Stimulated activated CD8-positive, alpha-beta memory T cell treated with anti-CD3 and anti-CD28 coated beads, Interleukin-12 subunit alpha, Interleukin-12 subunit beta, amount 100 ng/mL, for 4 hours (primary cell): ENCODE data around the gene C13orf42.

ENCODE experiments used
- DNase-seq: peaks from one replicate; pipeline ENCODE4 v3.0.0-alpha.2; 2020; ENCODE audit warnings: low read depth

The C13orf42 gene

DNA sequence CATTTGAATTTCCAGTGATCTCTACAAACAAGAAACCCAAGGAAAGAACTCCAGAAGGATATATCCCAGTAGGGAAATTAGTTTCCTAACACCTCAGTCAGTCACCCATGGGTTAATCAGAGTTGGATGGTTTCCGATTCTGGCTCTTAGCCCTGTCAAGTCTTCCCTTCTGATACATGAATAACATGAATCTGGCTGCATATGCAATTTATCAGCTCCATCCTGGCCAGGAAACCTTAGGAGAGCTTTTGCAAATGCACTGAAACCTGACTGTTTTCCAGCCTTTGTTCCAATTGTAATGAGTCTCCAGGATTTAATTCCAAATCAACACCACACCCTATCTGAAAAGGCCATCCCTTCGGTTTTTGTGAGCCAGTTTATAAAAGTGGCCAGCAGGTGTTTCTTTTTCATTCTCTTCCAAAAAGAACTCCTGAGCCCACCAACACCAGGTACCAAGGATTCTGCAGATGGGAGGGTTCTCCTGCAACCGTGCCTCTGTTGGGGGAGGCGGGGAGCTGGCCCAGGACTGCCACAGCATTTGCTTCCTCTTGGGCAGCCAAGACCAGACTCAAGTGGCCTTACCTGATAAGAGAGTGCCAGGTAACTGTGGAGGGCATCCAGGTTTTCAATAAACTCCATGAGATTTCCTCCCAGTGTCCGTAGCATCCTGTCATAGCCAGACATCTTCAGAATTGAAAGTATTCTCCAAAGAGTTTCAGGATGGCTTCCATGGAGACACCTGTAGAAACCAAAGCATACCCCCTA is 77.5 kb downstream of the C13orf42 start:
- DNase-seq, result no peak

DNA sequence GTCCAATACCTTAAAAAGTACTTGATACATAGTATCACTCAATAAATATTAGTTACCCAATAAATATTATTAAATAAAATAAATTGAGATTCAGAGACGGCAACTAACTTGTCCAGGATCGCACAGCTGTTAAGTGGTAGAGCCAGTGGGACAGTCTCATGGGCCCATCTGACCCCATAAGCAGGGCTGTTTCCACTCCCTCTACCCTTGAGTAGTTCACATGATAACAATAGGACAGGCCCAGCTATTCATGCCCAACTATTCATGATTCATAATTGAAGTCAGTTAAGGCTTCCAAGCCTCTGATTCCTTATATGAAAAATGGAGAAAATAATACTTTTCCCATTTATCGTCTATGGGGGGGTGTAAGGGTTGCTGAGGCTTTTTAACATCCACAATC is 78.2 kb downstream of the C13orf42 start:
- no peak for DNase-seq
